Measurements from ENCODE around the gene SAMD8.

DNA sequence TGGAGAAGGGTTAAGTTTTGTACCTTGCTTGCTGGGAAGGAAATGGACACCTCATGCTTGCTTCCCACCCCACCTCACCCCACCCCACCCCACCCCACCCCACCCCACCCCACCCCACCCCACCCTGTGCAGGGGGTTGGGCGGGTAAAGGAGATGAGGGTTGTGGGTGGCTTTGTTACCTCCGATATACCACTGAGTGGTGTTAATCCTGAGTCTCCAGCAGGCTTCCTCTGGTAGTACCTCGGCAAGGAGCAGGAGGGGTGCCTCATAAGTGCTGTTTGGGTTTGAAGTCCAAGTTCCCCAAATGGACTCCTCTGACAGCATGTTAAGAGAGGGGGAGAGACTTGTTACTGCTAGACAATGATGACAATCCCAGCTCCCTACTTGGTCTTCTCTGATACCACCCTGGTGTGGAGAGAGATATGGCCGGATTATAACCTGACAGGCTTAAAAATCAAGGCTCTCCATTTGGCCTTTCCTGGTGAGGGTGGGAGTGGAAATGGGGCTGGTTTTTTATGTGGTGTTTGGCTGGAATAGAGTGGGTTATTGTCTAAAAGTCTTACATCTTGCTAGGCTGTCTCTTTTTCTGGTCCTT, 11.7 kb downstream of the SAMD8 start:
- TF ChIP-seq POLR2A (IDR thresholded peaks at IDR 0.05) (no peak), EP300 (IDR thresholded peaks at IDR 0.05) (no peak)
- TF ChIP-seq, protein P1, sequence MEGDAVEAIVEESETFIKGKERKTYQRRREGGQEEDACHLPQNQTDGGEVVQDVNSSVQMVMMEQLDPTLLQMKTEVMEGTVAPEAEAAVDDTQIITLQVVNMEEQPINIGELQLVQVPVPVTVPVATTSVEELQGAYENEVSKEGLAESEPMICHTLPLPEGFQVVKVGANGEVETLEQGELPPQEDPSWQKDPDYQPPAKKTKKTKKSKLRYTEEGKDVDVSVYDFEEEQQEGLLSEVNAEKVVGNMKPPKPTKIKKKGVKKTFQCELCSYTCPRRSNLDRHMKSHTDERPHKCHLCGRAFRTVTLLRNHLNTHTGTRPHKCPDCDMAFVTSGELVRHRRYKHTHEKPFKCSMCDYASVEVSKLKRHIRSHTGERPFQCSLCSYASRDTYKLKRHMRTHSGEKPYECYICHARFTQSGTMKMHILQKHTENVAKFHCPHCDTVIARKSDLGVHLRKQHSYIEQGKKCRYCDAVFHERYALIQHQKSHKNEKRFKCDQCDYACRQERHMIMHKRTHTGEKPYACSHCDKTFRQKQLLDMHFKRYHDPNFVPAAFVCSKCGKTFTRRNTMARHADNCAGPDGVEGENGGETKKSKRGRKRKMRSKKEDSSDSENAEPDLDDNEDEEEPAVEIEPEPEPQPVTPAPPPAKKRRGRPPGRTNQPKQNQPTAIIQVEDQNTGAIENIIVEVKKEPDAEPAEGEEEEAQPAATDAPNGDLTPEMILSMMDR (IDR thresholded peaks at IDR 0.05), result no peak

Measured in sigmoid colon (tissue), 4 donors.